ENCODE measurements around the gene ANKRD10. TPM values are rescaled to one million over a fixed set of nuclear protein-coding genes. Genes with fewer than 3 reads are reported as not detected.

Gene ANKRD10
- total RNA-seq, 4 donors from 2014 or later: 128 to 268 (median 235) TPM

GRCh38 chr13:110897014-110897413 lies 17.9 kb downstream of the ANKRD10 start:
- intact Hi-C loops (cut with DNase I; ENCODE audit: low total_unique reads): no loop called here
- TF ChIP-seq CTCF (IDR thresholded peaks at IDR 0.05): no peak
- no peak for TF ChIP-seq POLR2A (IDR thresholded peaks at IDR 0.05)
- DNase-seq: no peak
- Histone ChIP-seq H3K27ac (no peak overlapping the region), H3K4me1 (no peaks in the 10 kb centered on the region), H3K4me3 (no peak overlapping the region), H3K9me3 (no peaks in the 10 kb centered on the region), H3K27me3 (no peaks in the 10 kb centered on the region), H3K36me3 (peaks cover 0 to 2% of the 10 kb centered on the region in 2 donors)

GRCh38 chr13:110894086-110894485 lies 20.8 kb downstream of the ANKRD10 start:
- intact Hi-C loops (cut with DNase I; ENCODE audit: low total_unique reads): no loop called here
- Histone ChIP-seq H3K36me3 (no peaks in the 10 kb centered on the region), H3K9me3 (no peaks in the 10 kb centered on the region), H3K4me3 (no peak overlapping the region), H3K27me3 (no peaks in the 10 kb centered on the region), H3K27ac (no peak overlapping the region), H3K4me1 (no peaks in the 10 kb centered on the region)
- TF ChIP-seq POLR2A (IDR thresholded peaks at IDR 0.05) (no peak), CTCF (IDR thresholded peaks at IDR 0.05) (no peak)
- DNase-seq: no peak

- no peak overlapping the region for H3K4me3 ChIP-seq
- H3K9me3 ChIP-seq: no peaks in the 10 kb centered on the region
- H3K27ac ChIP-seq: no peak overlapping the region
- H3K36me3 ChIP-seq: no peaks in the 10 kb centered on the region
- no peaks in the 10 kb centered on the region for H3K4me1 ChIP-seq
- no peak for DNase-seq
- no peaks in the 10 kb centered on the region for H3K27me3 ChIP-seq
- intact Hi-C loops (cut with DNase I; ENCODE audit: low total_unique reads): no loop called here
- TF ChIP-seq POLR2A (IDR thresholded peaks at IDR 0.05) (no peak), CTCF (IDR thresholded peaks at IDR 0.05) (no peak)
Measured at GRCh38 chr13:110893571-110893970, 21.3 kb downstream of the ANKRD10 start.

- no peak for DNase-seq
- Histone ChIP-seq H3K4me1 (no peaks in the 10 kb centered on the region), H3K4me3 (no peak overlapping the region), H3K36me3 (no peaks in the 10 kb centered on the region), H3K9me3 (no peaks in the 10 kb centered on the region), H3K27ac (no peak overlapping the region), H3K27me3 (no peaks in the 10 kb centered on the region)
- TF ChIP-seq POLR2A (IDR thresholded peaks at IDR 0.05): no peak
- no peak for TF ChIP-seq CTCF (IDR thresholded peaks at IDR 0.05)
- intact Hi-C loops (cut with DNase I; ENCODE audit: low total_unique reads): no loop called here
Measured at GRCh38 chr13:110890279-110891165, 24.3 kb downstream of the ANKRD10 start.

GRCh38 chr13:110888390-110888789 lies 26.5 kb downstream of the ANKRD10 start:
- TF ChIP-seq CTCF (IDR thresholded peaks at IDR 0.05) (no peak), POLR2A (IDR thresholded peaks at IDR 0.05) (no peak)
- Histone ChIP-seq H3K4me1 (no peaks in the 10 kb centered on the region), H3K9me3 (no peaks in the 10 kb centered on the region), H3K27ac (peak overlapping the region in 1 of 2 donors; percentile 52), H3K27me3 (no peaks in the 10 kb centered on the region), H3K36me3 (no peaks in the 10 kb centered on the region), H3K4me3 (no peak overlapping the region)
- intact Hi-C loops (cut with DNase I; ENCODE audit: low total_unique reads): no loop called here
- DNase-seq: no peak
